ENCODE results near the gene SELENOW. TPM values are rescaled to one million over a fixed set of nuclear protein-coding genes. Genes with fewer than 3 reads are reported as not detected.
A peak's percentile ranks its signal among the peaks of the same experiment; 100 is the strongest.
"Not testable (repeated sequence)": the region's sequence is repeated elsewhere in the genome, so short reads cannot be mapped to it uniquely, and the experiment has no call there.

The SELENOW gene
- total RNA-seq, 1 donor: 154 TPM

- DNase-seq (ENCODE audit: low read depth): peak; percentile 34
- no peak overlapping the region for H3K4me3 ChIP-seq (ENCODE audit: low read depth, low read length)
- no peak for TF ChIP-seq CTCF (IDR thresholded peaks at IDR 0.05; ENCODE audit: insufficient read depth, low read length)
Observed at GRCh38 chr19:47781590-47782262, 3.2 kb downstream of the SELENOW start.

- TF ChIP-seq CTCF (IDR thresholded peaks at IDR 0.05; ENCODE audit: insufficient read depth, low read length): no peak
- H3K4me3 ChIP-seq (ENCODE audit: low read depth, low read length): no peak overlapping the region
- DNase-seq (ENCODE audit: low read depth): no peak
Observed at GRCh38 chr19:47786566-47786965, 8.1 kb downstream of the SELENOW start.

GRCh38 chr19:47787307-47787706, 8.8 kb downstream of the SELENOW start:
- H3K4me3 ChIP-seq (ENCODE audit: low read depth, low read length); DNase-seq (ENCODE audit: low read depth): not testable (repeated sequence)

GRCh38 chr19:47789811-47790210, 11.3 kb downstream of the SELENOW start:
- not testable (repeated sequence) for H3K4me3 ChIP-seq (ENCODE audit: low read depth, low read length); DNase-seq (ENCODE audit: low read depth)

- H3K4me3 ChIP-seq (ENCODE audit: low read depth, low read length): no peak overlapping the region
- DNase-seq (ENCODE audit: low read depth): peak; percentile 63
- TF ChIP-seq CTCF (IDR thresholded peaks at IDR 0.05; ENCODE audit: insufficient read depth, low read length): peak; percentile 91
Observed at GRCh38 chr19:47790398-47790814, 11.9 kb downstream of the SELENOW start.

GRCh38 chr19:47792616-47793015, 14.1 kb downstream of the SELENOW start:
- no peak for DNase-seq (ENCODE audit: low read depth)
- TF ChIP-seq CTCF (IDR thresholded peaks at IDR 0.05; ENCODE audit: insufficient read depth, low read length): no peak
- H3K4me3 ChIP-seq (ENCODE audit: low read depth, low read length): no peak overlapping the region

- no peak for TF ChIP-seq CTCF (IDR thresholded peaks at IDR 0.05; ENCODE audit: insufficient read depth, low read length)
- H3K4me3 ChIP-seq (ENCODE audit: low read depth, low read length): no peak overlapping the region
Observed at GRCh38 chr19:47794526-47794925, 16.0 kb downstream of the SELENOW start.

GRCh38 chr19:47796785-47797184, 18.3 kb downstream of the SELENOW start:
- TF ChIP-seq CTCF (IDR thresholded peaks at IDR 0.05; ENCODE audit: insufficient read depth, low read length): no peak
- no peak overlapping the region for H3K4me3 ChIP-seq (ENCODE audit: low read depth, low read length)
- no peak for DNase-seq (ENCODE audit: low read depth)

More at GRCh38 chr19:47794526-47794925, 16.0 kb downstream of the SELENOW start:
- DNase-seq (ENCODE audit: low read depth): no peak

All from fibroblast of the aortic adventitia (primary cell).